Right atrium auricular region (tissue), 2 donors: ENCODE data around the gene FNIP2. TPM values are rescaled to one million over a fixed set of nuclear protein-coding genes. Genes with fewer than 3 reads are reported as not detected.

ENCODE experiments used
- DNase-seq: peaks from one replicate; pipeline ENCODE4 v3.0.0-alpha.2; 2019; ENCODE audit warnings: low spot score
- H3K27ac ChIP-seq, 2 donors: fragments of 200-600 bp; sonication (generic); 1 replicate in 1 of 2; 2 replicates in 1 of 2; pipeline ENCODE4 v1.5.1; 2016 to 2019
- H3K27me3 ChIP-seq, 2 donors: fragments of 200-600 bp; sonication (generic); one replicate each; pipeline versions ENCODE4 v1.5.1 to v1.6.0; 2017 to 2019
- H3K36me3 ChIP-seq: fragments of 200-600 bp; sonication (generic); one replicate; pipeline ENCODE4 v1.5.1; 2016
- H3K4me1 ChIP-seq, 2 donors: fragments of 200-600 bp; sonication (generic); one replicate each; pipeline versions ENCODE4 v1.5.1 to v1.6.0; 2017 to 2019
- H3K4me3 ChIP-seq, 2 donors: fragments of 200-600 bp; sonication (generic); 1 replicate in 1 of 2; 2 replicates in 1 of 2; pipeline ENCODE4 v1.5.1; 2017 to 2019; ENCODE audit warnings: mild to moderate bottlenecking in 1 of 2, moderate library complexity in 1 of 2
- H3K9me3 ChIP-seq, 2 donors: fragments of 200-600 bp; sonication (generic); one replicate each; pipeline ENCODE4 v1.5.1; 2019
- total RNA-seq, 2 donors: library from RNA; depleted of rRNA; stranded (reverse); fragments of >200 nt; gene quantifications; one replicate each; pipeline ENCODE4 v1.1.0, GENCODE V29; 2016
- TF ChIP-seq, protein P1 (sequence below), 2 donors: fragments of 200-600 bp; sonication (generic); IDR thresholded peaks; one replicate each; pipeline ENCODE4 v1.5.1; 2019; ENCODE audit warnings: antibody characterized with exemption in 2 of 2

The FNIP2 gene
- total RNA-seq, 2 donors from 2014 or later, result 38.3 to 42.4 TPM

DNA sequence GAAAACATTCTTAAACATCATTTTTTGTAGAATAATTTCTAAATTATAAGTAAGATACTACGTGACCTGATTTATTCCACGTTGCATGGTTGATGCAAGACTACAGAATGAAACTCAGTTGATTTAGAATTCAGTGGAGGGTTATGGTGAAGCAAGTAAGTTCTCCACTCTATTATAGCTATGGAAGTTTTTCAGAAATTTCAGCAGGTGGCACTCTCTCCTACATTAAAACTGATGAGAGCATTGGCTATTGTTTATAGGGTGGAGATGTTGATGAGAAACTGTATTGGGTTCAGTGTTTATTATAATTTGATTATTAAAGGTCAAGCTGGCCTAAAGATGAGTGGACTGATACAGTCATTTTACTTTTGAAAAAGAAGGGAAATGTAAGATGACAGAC, 88.0 kb downstream of the FNIP2 start:
- Histone ChIP-seq H3K36me3 (peaks cover 38% of the 10 kb centered on the region), H3K4me1 (peaks cover 0 to 4% of the 10 kb centered on the region in 2 donors)
- TF ChIP-seq, protein P1, sequence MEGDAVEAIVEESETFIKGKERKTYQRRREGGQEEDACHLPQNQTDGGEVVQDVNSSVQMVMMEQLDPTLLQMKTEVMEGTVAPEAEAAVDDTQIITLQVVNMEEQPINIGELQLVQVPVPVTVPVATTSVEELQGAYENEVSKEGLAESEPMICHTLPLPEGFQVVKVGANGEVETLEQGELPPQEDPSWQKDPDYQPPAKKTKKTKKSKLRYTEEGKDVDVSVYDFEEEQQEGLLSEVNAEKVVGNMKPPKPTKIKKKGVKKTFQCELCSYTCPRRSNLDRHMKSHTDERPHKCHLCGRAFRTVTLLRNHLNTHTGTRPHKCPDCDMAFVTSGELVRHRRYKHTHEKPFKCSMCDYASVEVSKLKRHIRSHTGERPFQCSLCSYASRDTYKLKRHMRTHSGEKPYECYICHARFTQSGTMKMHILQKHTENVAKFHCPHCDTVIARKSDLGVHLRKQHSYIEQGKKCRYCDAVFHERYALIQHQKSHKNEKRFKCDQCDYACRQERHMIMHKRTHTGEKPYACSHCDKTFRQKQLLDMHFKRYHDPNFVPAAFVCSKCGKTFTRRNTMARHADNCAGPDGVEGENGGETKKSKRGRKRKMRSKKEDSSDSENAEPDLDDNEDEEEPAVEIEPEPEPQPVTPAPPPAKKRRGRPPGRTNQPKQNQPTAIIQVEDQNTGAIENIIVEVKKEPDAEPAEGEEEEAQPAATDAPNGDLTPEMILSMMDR (IDR thresholded peaks at IDR 0.05), result peak; percentile 44 to 65

GRCh38 chr4:158857951-158858350, 89.1 kb downstream of the FNIP2 start:
- DNase-seq, result no peak
- H3K9me3 ChIP-seq, result no peaks in the 10 kb centered on the region
- TF ChIP-seq, protein P1 (IDR thresholded peaks at IDR 0.05), result no peak
- no peak overlapping the region for H3K27ac ChIP-seq
- peaks cover 0 to 4% of the 10 kb centered on the region in 2 donors for H3K4me1 ChIP-seq
- H3K4me3 ChIP-seq, result no peak overlapping the region
- peaks cover 49% of the 10 kb centered on the region for H3K36me3 ChIP-seq
- H3K27me3 ChIP-seq, result no peaks in the 10 kb centered on the region

More for the DNA sequence above, 88.0 kb downstream of the FNIP2 start:
- H3K27ac ChIP-seq, result no peak overlapping the region
- no peaks in the 10 kb centered on the region for H3K27me3 ChIP-seq
- no peak for DNase-seq
- H3K4me3 ChIP-seq, result no peak overlapping the region
- H3K9me3 ChIP-seq, result no peaks in the 10 kb centered on the region

GRCh38 chr4:158858410-158859199, 89.8 kb downstream of the FNIP2 start:
- Histone ChIP-seq H3K4me3 (no peak overlapping the region), H3K9me3 (no peaks in the 10 kb centered on the region), H3K27ac (no peak overlapping the region), H3K27me3 (no peaks in the 10 kb centered on the region), H3K36me3 (peaks cover 56% of the 10 kb centered on the region), H3K4me1 (peaks cover 0 to 4% of the 10 kb centered on the region in 2 donors)
- TF ChIP-seq, protein P1 (IDR thresholded peaks at IDR 0.05), result no peak
- DNase-seq, result no peak

- H3K9me3 ChIP-seq, result no peaks in the 10 kb centered on the region
- DNase-seq, result no peak
- H3K4me3 ChIP-seq, result no peak overlapping the region
- H3K36me3 ChIP-seq, result peaks cover 54% of the 10 kb centered on the region
- H3K27me3 ChIP-seq, result no peaks in the 10 kb centered on the region
- TF ChIP-seq, protein P1 (IDR thresholded peaks at IDR 0.05), result no peak
- H3K4me1 ChIP-seq, result peaks cover 0 to 4% of the 10 kb centered on the region in 2 donors
- H3K27ac ChIP-seq, result no peak overlapping the region
Measured at GRCh38 chr4:158859661-158860060, 90.8 kb downstream of the FNIP2 start.

- no peak overlapping the region for H3K27ac ChIP-seq
- H3K4me1 ChIP-seq, result peaks cover 0 to 4% of the 10 kb centered on the region in 2 donors
- DNase-seq, result no peak
- TF ChIP-seq, protein P1 (IDR thresholded peaks at IDR 0.05), result no peak
- no peak overlapping the region for H3K4me3 ChIP-seq
- peaks cover 54% of the 10 kb centered on the region for H3K36me3 ChIP-seq
- no peaks in the 10 kb centered on the region for H3K9me3 ChIP-seq
- H3K27me3 ChIP-seq, result no peaks in the 10 kb centered on the region
Measured at GRCh38 chr4:158860856-158861255, 92.0 kb downstream of the FNIP2 start.
